Measurements from ENCODE around the gene TRIM7. TPM values are rescaled to one million over a fixed set of nuclear protein-coding genes. Genes with fewer than 3 reads are reported as not detected.
A peak's percentile ranks its signal among the peaks of the same experiment; 100 is the strongest.
"Not testable (repeated sequence)": the region's sequence is repeated elsewhere in the genome, so short reads cannot be mapped to it uniquely, and the experiment has no call there.

Gene TRIM7
- total RNA-seq, 1 donor from 2014 or later = not detected

- TF ChIP-seq CTCF (IDR thresholded peaks at IDR 0.05; ENCODE audit: unreplicated experiment) = no peak
- Mint-ChIP-seq H3K4me1 (ENCODE audit: unreplicated experiment) (peaks cover 14% of the 10 kb centered on the region), H3K27me3 (ENCODE audit: unreplicated experiment) (peaks cover 12% of the 10 kb centered on the region), H3K27ac (ENCODE audit: unreplicated experiment) (no peak overlapping the region), H3K4me3 (ENCODE audit: unreplicated experiment) (no peak overlapping the region), H3K9me3 (ENCODE audit: unreplicated experiment) (no peaks in the 10 kb centered on the region), H3K36me3 (ENCODE audit: low read depth, unreplicated experiment) (no peaks in the 10 kb centered on the region)
- no peak for DNase-seq (ENCODE audit: low spot score)
These were observed 43.3 kb downstream of the TRIM7 start for GRCh38 chr5:181161534-181162175.

GRCh38 chr5:181160755-181161533 is 44.1 kb downstream of the TRIM7 start:
- not testable (repeated sequence) for H3K36me3 Mint-ChIP-seq (ENCODE audit: low read depth, unreplicated experiment); H3K4me3 Mint-ChIP-seq (ENCODE audit: unreplicated experiment); H3K27ac Mint-ChIP-seq (ENCODE audit: unreplicated experiment); DNase-seq (ENCODE audit: low spot score); H3K9me3 Mint-ChIP-seq (ENCODE audit: unreplicated experiment)
- H3K27me3 Mint-ChIP-seq (ENCODE audit: unreplicated experiment) = peaks cover 12% of the 10 kb centered on the region
- H3K4me1 Mint-ChIP-seq (ENCODE audit: unreplicated experiment) = peaks cover 14% of the 10 kb centered on the region

- H3K9me3 Mint-ChIP-seq (ENCODE audit: unreplicated experiment) = no peaks in the 10 kb centered on the region
These were observed 44.7 kb downstream of the TRIM7 start for GRCh38 chr5:181160152-181160754.

GRCh38 chr5:181159286-181160151 is 45.5 kb downstream of the TRIM7 start:
- Mint-ChIP-seq H3K27me3 (ENCODE audit: unreplicated experiment) (peaks cover 15% of the 10 kb centered on the region), H3K4me3 (ENCODE audit: unreplicated experiment) (no peak overlapping the region), H3K4me1 (ENCODE audit: unreplicated experiment) (peaks cover 14% of the 10 kb centered on the region), H3K27ac (ENCODE audit: unreplicated experiment) (no peak overlapping the region), H3K9me3 (ENCODE audit: unreplicated experiment) (no peaks in the 10 kb centered on the region), H3K36me3 (ENCODE audit: low read depth, unreplicated experiment) (no peaks in the 10 kb centered on the region)
- TF ChIP-seq CTCF (IDR thresholded peaks at IDR 0.05; ENCODE audit: unreplicated experiment) = peak; percentile 63
- DNase-seq (ENCODE audit: low spot score) = peak; percentile 68

More at GRCh38 chr5:181160152-181160754, 44.7 kb downstream of the TRIM7 start:
- H3K4me1 Mint-ChIP-seq (ENCODE audit: unreplicated experiment) = peaks cover 14% of the 10 kb centered on the region
- DNase-seq (ENCODE audit: low spot score) = no peak
- no peaks in the 10 kb centered on the region for H3K36me3 Mint-ChIP-seq (ENCODE audit: low read depth, unreplicated experiment)
- H3K27ac Mint-ChIP-seq (ENCODE audit: unreplicated experiment) = no peak overlapping the region
- TF ChIP-seq CTCF (IDR thresholded peaks at IDR 0.05; ENCODE audit: unreplicated experiment) = no peak
- H3K4me3 Mint-ChIP-seq (ENCODE audit: unreplicated experiment) = peak overlapping the region; percentile 49
- H3K27me3 Mint-ChIP-seq (ENCODE audit: unreplicated experiment) = peaks cover 12% of the 10 kb centered on the region

GRCh38 chr5:181158869-181159268 is 46.1 kb downstream of the TRIM7 start:
- Mint-ChIP-seq H3K27ac (ENCODE audit: unreplicated experiment) (peak overlapping the region; percentile 13), H3K4me1 (ENCODE audit: unreplicated experiment) (peaks cover 13% of the 10 kb centered on the region), H3K9me3 (ENCODE audit: unreplicated experiment) (no peaks in the 10 kb centered on the region), H3K4me3 (ENCODE audit: unreplicated experiment) (no peak overlapping the region), H3K27me3 (ENCODE audit: unreplicated experiment) (peaks cover 14% of the 10 kb centered on the region), H3K36me3 (ENCODE audit: low read depth, unreplicated experiment) (no peaks in the 10 kb centered on the region)
- TF ChIP-seq CTCF (IDR thresholded peaks at IDR 0.05; ENCODE audit: unreplicated experiment) = no peak
- DNase-seq (ENCODE audit: low spot score) = no peak

All from endothelial cell (in vitro differentiated cells).